GM18505 (cell line): ENCODE measurements around the gene TMEM82.

Source experiments
- ATAC-seq: cut with Tn5 transposase; IDR thresholded peaks from one replicate; pipeline ENCODE4 v1.9.1; 2021; ENCODE audit not compliant: unreplicated experiment
- POLR2A ChIP-seq: IDR thresholded peaks from 4 replicates; pipeline ENCODE4 v1.6.1; 2011; ENCODE audit warnings: borderline replicate concordance; ENCODE audit not compliant: insufficient read depth, insufficient read length; ENCODE audit errors: extremely low read depth

The TMEM82 gene

DNA sequence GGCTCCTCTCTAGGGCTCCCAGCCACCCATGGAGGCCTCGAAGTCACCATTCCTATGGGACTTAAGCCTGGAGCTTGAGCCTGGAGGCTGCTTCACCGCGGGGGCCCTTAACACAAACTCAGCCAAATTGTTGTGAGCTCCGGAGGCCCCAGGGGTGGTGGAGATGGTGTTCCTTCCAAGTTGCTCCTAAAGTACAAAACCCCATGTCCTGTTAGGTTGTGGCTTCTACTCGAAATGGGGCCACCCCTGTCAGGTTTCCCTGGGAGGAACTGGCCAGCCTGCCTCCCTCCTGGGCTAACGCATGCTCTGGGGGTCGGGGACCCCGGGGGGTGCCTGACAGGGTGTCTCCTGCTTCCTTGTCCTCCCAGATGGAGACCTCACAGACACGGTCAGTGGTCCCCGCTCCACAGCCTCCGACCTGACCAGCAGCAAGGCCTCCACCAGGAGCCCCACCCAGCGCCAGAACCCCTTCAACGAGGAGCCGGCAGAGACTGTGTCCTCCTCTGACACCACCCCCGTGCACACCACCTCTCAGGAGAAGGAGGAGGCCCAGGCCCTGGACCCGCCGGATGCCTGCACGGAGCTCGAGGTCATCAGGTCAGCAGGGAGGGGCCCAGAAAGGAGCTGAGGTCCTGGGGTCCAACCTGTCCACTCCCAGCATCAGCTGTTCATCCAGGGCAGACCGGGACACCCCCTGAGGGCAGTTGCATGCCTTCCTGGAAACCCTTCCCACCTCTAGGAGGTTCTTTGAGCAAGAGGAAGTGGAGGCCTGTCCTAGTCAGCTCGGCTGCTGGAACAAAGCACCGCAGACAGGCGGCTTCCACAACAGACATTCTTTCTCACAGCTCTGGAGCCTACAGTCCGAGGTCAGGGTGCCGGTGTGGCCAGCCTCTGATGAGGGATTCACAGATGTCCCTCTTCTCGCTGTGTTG is 17.1 kb upstream of the TMEM82 start:
- TF ChIP-seq POLR2A, result no peak
- no peak for ATAC-seq

DNA sequence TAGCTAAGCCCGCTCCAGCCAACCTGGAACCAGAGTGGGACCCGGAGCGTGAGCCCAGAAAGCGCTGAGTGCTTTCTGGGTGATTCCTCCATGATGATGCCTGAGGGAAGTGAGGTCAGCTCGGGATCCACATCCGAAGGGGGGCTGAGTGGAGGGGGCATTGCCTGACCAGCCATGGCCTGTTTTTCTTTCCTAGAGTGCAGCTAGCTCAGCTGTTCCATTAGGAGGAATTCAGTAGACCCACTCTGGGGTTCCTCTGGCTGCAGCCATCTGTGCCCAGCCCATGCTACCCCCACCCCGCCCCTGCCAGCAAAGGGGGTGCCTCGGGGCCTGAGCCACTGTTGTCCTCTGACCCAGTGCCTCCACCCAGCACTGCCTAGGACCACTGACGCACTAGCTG is 15.8 kb upstream of the TMEM82 start:
- no peak for ATAC-seq
- TF ChIP-seq POLR2A, result no peak

DNA sequence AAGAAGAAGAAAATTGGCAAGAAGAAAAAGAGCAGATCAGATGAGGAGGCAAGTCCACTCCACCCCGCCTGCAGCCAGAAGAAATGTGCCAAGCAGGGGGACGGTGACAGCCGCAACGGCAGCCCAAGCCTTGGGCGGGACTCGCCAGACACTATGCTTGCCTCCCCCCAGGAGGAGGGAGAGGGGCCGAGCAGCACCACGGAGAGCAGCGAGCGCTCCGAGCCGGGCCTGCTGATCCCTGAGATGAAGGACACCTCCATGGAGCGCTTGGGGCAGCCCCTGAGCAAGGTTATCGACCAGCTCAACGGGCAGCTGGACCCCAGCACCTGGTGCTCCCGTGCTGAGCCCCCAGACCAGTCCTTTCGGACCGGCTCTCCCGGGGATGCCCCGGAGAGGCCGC is 15.3 kb upstream of the TMEM82 start:
- no peak for TF ChIP-seq POLR2A
- no peak for ATAC-seq

DNA sequence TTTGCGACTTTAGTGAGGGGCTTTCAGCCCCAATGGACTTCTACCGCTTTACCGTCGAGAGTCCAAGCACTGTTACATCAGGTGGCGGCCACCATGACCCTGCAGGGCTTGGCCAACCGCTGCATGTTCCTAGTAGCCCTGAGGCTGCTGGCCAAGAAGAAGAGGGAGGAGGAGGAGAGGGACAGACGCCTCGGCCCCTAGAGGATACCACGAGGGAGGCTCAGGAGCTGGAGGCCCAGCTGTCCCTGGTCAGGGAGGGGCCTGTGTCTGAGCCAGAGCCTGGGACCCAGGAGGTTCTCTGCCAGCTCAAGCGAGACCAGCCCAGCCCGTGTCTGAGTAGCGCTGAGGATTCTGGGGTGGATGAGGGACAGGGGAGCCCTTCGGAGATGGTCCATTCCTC is 14.9 kb upstream of the TMEM82 start:
- no peak for ATAC-seq
- no peak for TF ChIP-seq POLR2A

DNA sequence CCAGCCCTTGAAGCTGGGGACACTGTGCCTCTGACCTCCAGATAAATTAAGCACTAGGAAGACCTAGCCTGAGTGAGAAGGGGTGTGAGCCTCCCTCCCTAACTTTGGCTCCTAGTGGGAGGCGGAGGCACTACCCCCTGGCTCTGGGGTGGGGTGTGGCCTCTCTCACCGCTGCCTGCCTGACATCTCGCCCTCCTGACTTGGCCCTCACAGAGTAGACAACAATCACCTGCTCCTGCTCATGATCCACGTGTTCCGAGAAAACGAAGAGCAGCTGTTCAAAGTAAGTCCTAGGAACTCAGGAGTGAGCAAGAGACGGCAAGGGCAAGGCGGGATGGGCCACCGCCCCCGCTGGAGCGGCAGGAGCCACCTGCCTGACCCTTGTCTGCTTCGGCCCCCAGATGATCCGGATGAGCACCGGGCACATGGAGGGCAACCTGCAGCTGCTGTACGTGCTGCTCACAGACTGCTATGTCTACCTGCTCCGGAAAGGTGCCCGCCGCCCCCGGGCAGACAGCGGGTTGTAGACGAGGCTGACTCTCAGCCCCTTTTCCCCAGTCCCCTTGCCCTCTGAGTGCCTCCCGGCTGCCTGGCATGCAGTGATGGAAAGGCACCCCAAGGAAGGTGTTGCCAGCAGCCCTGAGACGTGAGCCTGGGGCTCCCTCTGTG is 14.3 kb upstream of the TMEM82 start:
- no peak for ATAC-seq
- no peak for TF ChIP-seq POLR2A

DNA sequence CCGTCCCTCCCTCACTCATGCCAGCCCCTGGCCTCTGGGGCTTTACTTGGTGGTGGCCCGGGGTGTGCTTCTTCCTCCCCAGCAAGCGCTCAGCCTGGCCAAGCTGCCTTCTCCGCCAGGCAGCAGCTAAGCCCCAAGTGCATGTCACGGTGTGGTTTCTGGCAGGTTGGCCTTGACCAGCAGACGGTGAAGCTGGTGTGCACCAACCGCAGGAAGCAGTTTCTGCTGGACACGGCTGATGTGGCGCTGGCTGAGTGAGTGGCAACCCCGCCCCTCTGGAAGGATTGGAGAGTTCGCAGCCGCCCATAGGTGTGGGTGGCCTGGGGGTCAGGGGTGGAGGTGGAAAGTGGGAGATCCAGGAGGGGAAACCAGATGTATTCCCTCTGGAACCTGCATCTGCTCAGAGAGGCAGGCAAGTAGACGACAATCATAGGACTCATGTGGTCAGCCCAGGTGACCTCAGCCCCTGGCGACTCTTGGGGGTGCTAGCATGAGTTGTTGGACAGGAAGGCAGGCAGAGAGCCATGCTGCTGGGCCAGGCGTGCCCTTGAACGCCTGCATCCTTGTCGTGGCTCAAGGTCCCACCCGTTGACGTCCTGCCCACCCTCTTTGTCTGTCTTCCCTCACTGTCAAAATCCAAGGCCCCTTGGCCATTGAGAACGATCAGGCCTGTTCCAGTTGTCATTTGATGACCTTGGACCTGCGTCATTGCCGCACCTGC is 13.2 kb upstream of the TMEM82 start:
- no peak for ATAC-seq
- TF ChIP-seq POLR2A, result no peak

DNA sequence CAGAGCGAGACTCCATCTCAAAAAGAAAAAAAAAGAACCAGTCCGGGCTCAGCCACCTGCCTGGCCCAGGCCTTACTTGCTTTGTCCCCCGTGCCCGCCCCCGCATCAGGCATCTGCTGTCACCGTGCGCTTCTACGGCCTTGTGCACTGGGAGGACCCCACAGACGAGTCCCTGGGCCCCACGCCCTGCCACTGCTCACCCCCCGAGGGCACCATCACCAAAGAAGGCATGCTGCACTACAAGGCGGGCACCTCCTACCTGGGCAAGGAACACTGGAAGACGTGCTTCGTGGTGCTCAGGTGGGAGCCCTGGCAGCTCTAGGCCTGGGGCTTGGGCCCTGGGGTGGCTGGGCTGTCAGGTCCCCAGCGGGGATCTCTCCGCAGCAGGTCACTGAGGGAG is 11.9 kb upstream of the TMEM82 start:
- no peak for ATAC-seq
- TF ChIP-seq POLR2A, result no peak

DNA sequence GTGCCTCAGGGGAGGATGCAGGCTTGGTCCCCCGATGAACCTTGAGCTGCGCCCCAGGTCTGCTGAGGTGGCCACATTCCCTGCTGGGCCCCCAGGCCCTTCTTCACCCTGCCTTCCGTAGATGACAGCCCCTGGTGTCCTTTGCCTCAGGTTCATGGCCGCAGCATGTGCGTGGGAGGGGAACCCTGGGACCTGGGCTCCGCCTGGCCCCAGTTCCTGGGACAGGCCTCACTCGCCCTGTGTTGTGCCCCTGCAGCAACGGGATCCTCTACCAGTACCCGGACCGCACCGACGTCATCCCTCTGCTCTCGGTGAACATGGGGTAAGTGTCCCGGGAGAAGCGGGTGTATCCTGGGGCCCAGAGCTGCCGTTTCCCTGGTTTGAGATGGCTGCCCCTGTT is 11.4 kb upstream of the TMEM82 start:
- TF ChIP-seq POLR2A, result no peak
- ATAC-seq, result no peak

DNA sequence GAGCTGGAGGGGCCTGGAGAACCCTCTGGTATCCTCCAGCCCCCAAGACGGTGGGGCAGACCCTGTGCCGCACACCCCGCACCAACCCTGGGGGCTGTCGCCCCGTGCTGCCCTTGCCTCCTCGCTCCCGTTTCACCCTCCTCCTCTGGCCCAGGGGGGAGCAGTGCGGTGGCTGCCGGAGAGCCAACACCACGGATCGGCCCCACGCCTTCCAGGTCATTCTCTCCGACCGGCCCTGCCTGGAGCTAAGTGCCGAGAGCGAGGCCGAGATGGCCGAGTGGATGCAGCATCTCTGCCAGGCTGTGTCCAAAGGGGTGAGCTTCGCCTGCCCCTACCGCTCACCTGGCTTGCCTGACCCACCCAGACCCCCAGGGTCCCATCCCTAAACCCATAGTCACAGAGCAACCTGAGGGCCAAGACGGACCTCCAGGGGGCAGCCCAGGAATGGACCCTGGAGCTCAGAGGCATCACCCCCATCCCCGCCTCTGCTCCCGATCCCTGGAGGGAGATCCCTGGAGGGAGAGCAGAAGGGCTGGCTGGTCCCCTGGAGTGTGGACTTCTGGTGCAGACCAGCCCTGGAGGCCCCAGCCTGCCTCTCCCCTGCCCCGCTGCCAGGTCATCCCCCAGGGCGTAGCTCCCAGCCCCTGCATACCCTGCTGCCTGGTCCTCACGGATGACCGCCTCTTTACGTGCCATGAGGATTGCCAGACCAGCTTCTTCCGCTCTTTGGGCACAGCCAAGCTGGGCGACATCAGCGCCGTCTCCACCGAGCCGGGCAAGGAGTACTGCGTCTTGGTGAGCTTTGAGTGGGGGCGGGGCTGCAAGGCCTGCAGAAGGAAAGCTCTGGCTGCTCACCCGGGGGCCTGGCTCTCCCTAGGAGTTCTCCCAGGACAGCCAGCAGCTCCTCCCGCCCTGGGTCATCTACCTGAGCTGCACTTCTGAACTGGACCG is 10.3 kb upstream of the TMEM82 start:
- no peak for ATAC-seq
- no peak for TF ChIP-seq POLR2A

DNA sequence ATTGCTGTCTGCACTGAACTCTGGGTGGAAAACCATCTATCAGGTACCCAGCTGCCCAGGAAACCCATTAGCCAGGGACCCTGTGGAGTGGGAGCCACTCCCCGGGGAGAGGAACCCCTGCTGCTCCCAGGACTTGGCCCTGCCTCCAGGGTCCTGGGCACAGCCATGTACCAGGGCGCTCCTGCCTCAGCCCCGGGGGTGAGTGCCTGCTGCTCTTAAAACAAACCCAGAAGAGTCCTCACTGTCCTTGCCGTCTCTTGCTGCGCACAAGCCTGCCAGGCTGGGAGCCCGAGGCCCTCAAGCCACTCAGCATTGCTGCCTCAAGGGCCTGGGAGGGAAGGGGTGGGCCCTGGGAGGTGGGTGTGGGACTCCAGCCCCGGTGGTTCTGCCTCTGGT is 9.6 kb upstream of the TMEM82 start:
- TF ChIP-seq POLR2A, result no peak
- no peak for ATAC-seq

DNA sequence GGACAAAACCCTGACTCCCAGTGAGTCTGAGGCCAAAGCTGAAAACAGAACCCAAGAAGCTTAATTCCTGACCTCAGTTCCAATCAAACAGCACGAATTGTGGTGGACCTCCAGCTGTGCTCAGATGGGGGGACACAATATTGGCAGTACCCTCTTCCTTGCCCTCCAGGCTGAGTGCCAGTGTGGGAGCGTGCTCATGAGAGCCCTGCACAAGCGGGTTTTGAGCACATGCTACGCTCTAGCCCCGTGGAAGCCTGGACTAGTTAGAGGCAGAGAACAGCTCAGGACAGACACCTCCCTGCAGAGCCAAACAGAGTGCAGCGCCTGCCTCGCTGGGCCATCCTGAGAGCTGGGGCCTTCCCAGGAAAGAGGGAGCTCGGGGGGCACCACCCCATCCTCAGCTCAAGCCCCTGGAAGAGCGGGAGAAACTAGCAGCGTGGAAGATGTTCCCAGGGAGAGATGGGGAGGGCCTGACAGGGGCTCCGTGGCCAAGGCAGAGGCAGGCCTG is 9.0 kb upstream of the TMEM82 start:
- ATAC-seq, result no peak

DNA sequence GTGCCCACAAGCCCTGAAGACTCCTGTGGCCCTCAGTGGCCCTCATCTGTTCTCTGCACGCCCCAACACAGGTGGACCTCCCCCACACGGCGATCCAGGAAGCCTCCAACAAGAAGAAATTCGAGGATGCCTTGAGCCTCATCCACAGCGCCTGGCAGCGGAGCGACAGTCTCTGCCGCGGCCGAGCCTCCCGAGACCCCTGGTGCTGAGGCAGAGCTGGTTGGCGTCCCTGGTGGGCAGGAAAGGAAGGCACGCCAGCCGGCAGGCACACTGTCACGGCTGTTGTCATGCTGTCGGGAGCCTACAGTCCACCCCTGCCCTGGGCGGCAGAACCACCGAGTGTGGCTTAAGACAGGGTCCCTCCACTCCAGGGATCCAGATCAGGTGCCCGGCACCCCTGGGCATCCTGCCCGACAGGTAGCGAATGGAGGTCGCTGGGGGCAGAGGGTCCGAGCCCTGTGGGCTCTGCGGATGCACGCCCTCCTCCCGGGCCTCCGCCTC is 8.5 kb upstream of the TMEM82 start:
- no peak for TF ChIP-seq POLR2A
- ATAC-seq, result no peak

More for the DNA sequence above, 9.0 kb upstream of the TMEM82 start:
- TF ChIP-seq POLR2A, result no peak

DNA sequence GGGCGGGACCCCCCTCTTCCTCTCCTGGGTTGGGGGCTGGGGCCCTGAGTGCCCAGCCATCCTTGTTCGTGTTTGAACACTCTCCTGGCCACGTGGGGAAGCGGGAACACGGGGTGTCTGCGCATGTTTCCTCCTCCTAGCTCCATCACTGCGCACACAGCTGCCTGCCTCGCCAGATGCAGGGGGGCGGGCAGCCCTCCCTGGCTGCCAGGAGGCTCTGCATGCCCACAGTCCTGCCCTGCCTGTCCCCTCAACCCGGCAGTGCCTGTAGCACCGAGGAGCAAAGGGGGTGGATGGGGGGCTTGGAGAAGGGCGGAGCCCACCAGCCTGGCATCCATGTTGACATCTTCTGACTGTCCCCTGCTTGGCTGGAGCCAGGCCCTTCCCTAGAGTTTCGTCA is 8.0 kb upstream of the TMEM82 start:
- no peak for ATAC-seq
- TF ChIP-seq POLR2A, result no peak

DNA sequence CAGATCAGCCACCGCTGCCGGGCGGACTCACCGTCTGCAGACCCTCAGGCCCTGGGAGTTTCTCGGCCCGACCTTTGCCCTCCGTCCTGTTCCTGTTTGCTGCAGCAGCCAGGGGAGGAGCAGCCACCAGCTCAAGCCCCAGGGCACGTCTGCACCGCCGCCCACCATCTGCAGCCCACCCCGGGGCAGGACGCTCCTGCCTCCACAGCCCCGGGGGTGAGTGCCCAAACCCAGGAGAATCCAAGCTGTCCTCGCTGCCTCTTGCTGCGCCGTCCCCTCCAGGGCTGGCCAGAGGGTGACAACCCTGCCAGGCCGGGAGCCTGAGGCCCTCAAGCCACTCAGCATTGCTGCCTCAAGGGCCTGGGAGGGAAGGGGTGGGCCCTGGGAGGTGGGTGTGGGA is 7.4 kb upstream of the TMEM82 start:
- no peak for ATAC-seq
- no peak for TF ChIP-seq POLR2A
